Muscle layer of duodenum (tissue), 2 donors: Measurements from ENCODE around the gene STIM2.
"Not testable (repeated sequence)": the region's sequence is repeated elsewhere in the genome, so short reads cannot be mapped to it uniquely, and the experiment has no call there.

Experiments
- H3K27ac ChIP-seq: one replicate; pipeline ENCODE4 v1.7.0; 2013; ENCODE audit warnings: mild to moderate bottlenecking, low read length
- H3K27me3 ChIP-seq: one replicate; pipeline ENCODE4 v1.7.0; 2013; ENCODE audit warnings: low read depth, mild to moderate bottlenecking, control low read depth, low read length
- H3K36me3 ChIP-seq, 2 donors: one replicate each; pipeline ENCODE4 v1.7.0; 2013; ENCODE audit warnings: low read length in 2 of 2, control low read depth in 1 of 2, mild to moderate bottlenecking in 1 of 2; ENCODE audit not compliant: insufficient read depth in 2 of 2, control insufficient read depth in 1 of 2
- H3K4me1 ChIP-seq, 2 donors: one replicate each; pipeline ENCODE4 v1.7.0; 2013; ENCODE audit warnings: low read length in 2 of 2, mild to moderate bottlenecking in 2 of 2, control low read depth in 1 of 2, moderate library complexity in 1 of 2; ENCODE audit not compliant: insufficient read depth in 2 of 2, control insufficient read depth in 1 of 2
- H3K4me3 ChIP-seq, 2 donors: one replicate each; pipeline ENCODE4 v1.7.0; 2013; ENCODE audit warnings: low read length in 2 of 2, low read depth in 1 of 2, mild to moderate bottlenecking in 1 of 2
- H3K9me3 ChIP-seq, 2 donors: one replicate each; pipeline ENCODE4 v1.7.0; 2013; ENCODE audit warnings: low read length in 2 of 2, control low read depth in 1 of 2, mild to moderate bottlenecking in 1 of 2; ENCODE audit not compliant: control insufficient read depth in 1 of 2
- donor health status: healthy.

The STIM2 gene

DNA sequence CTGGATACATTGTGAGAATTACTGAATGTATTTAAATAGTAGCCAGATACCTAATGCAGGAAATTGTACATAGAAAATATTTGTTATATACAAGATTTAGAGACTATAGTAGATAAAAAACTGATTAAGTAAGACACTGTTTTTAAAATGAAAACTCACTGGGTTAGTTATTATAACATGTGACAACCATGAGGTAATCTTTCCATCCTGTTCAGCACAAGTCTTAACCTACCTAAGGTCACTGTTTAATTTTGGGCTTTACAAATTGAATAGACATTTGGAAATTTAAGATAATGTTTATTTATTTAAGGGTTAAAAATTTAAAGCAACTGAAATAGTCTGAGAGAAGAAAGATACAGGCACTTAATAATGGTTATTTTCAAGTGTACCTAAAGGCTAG is 102.1 kb downstream of the STIM2 start:
- Histone ChIP-seq H3K27ac (no peak overlapping the region), H3K4me3 (no peak overlapping the region), H3K27me3 (no peaks in the 10 kb centered on the region), H3K9me3 (no peaks in the 10 kb centered on the region), H3K4me1 (no peaks in the 10 kb centered on the region), H3K36me3 (no peaks in the 10 kb centered on the region)

GRCh38 chr4:26964512-26964911 is 103.9 kb downstream of the STIM2 start:
- Histone ChIP-seq H3K36me3 (no peaks in the 10 kb centered on the region), H3K4me3 (no peak overlapping the region), H3K27ac (no peak overlapping the region), H3K27me3 (no peaks in the 10 kb centered on the region), H3K4me1 (no peaks in the 10 kb centered on the region), H3K9me3 (no peaks in the 10 kb centered on the region)

DNA sequence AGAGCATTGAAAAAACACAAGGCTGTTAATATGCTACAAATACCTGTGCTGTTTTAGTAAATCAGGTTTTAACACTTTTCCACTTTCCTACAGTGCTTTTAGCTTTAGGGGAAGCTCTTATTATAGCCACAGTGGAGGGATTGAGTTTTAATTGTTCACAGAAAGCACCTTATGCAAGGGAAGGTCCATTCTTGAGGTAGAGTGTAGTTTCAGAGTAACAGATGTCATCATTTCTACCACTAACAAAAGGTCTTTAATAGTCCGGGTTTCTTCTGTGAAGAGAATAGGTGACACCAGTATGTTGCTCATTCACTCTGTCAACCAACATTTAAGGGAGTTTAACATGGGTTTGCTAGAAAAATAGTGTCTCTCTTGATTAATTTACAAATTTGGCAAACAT is 104.4 kb downstream of the STIM2 start:
- Histone ChIP-seq H3K27ac (no peak overlapping the region), H3K27me3 (no peaks in the 10 kb centered on the region), H3K36me3 (no peaks in the 10 kb centered on the region), H3K9me3 (no peaks in the 10 kb centered on the region), H3K4me1 (no peaks in the 10 kb centered on the region), H3K4me3 (no peak overlapping the region)

GRCh38 chr4:26975464-26976181 is 115.0 kb downstream of the STIM2 start:
- not testable (repeated sequence) for H3K4me1 ChIP-seq, H3K27ac ChIP-seq, H3K36me3 ChIP-seq, H3K27me3 ChIP-seq, H3K4me3 ChIP-seq, H3K9me3 ChIP-seq

DNA sequence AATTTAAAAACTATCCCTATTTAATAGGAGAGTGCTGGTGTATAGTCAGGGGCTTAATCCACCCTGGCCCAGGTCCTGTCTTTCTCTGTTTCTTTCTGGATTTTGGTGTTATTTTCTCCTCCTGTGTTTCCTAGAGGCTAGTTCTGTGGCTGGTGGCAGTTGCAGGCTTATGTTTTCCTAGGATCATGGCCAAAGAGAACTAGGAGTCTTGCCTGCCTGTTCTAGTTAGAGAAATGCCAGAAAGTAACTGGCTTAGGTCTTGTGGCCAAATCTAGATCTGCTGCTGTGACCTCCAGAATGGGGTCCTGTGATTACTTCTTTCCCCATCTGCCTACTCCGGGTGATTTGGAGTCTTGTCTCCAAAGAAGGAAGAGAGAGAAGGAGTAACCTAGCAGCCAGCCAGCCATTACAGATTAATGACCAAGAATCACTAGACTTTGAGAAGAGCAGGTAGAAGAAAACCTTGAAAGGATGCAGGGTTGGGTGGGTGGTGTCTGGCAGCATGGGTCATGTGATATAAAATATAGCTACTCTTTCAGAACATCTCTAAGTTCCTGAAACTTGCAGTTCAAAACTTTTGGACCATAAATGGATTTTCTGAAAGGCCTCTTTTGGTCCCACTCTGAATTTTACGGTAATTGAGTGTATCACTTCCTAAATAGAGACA is 117.9 kb downstream of the STIM2 start:
- no peaks in the 10 kb centered on the region for H3K36me3 ChIP-seq
- no peak overlapping the region for H3K4me3 ChIP-seq
- H3K9me3 ChIP-seq: no peaks in the 10 kb centered on the region
- H3K4me1 ChIP-seq: no peaks in the 10 kb centered on the region
- no peak overlapping the region for H3K27ac ChIP-seq
- H3K27me3 ChIP-seq: no peaks in the 10 kb centered on the region

DNA sequence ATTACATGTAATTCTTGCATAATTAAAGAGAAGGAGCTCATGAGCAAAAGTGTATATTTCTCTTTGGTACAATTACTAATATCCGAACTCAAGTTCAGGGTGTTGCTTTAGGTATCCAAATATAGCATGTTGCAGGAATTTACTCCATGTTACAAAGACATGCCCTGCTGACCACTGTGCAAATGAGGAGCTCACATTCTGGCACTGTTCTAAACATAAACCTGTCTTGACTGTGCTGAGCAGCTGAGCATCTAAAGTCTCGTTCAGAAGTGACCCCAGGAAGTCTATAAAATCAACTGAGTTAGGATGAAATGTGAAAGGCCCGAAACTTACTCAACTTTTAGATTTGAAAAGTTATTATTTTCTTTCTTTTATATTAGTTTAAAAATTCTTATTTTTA is 124.3 kb downstream of the STIM2 start:
- H3K27ac ChIP-seq: no peak overlapping the region
- no peak overlapping the region for H3K4me3 ChIP-seq
- no peaks in the 10 kb centered on the region for H3K27me3 ChIP-seq
- H3K9me3 ChIP-seq: no peaks in the 10 kb centered on the region
- H3K36me3 ChIP-seq: no peaks in the 10 kb centered on the region
- no peaks in the 10 kb centered on the region for H3K4me1 ChIP-seq

DNA sequence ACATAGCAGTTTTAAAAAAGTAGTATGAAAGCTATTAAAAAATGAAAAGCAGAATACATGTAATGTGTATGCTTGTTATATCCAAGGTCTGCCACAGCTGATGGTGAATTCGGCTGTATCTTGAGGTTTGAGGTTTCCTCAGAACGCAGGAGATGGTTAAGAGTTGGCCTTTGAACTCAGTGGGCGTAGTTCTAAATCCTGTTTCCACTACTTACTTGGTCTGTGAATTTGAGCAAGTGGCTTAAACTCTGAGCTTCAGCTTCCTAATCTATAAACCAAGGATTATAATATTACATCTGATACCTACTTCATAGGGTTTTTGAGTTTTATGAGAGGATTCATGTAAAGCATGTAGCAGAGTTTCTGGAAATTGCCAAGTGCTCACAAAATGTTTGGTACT is 125.2 kb downstream of the STIM2 start:
- H3K36me3 ChIP-seq: no peaks in the 10 kb centered on the region
- H3K27ac ChIP-seq: no peak overlapping the region
- H3K9me3 ChIP-seq: no peaks in the 10 kb centered on the region
- H3K4me3 ChIP-seq: no peak overlapping the region
- no peaks in the 10 kb centered on the region for H3K27me3 ChIP-seq
- no peaks in the 10 kb centered on the region for H3K4me1 ChIP-seq

GRCh38 chr4:26987191-26987590 is 126.5 kb downstream of the STIM2 start:
- H3K27me3 ChIP-seq: no peaks in the 10 kb centered on the region
- H3K4me3 ChIP-seq: no peak overlapping the region
- no peaks in the 10 kb centered on the region for H3K36me3 ChIP-seq
- no peaks in the 10 kb centered on the region for H3K9me3 ChIP-seq
- H3K27ac ChIP-seq: no peak overlapping the region
- H3K4me1 ChIP-seq: no peaks in the 10 kb centered on the region

DNA sequence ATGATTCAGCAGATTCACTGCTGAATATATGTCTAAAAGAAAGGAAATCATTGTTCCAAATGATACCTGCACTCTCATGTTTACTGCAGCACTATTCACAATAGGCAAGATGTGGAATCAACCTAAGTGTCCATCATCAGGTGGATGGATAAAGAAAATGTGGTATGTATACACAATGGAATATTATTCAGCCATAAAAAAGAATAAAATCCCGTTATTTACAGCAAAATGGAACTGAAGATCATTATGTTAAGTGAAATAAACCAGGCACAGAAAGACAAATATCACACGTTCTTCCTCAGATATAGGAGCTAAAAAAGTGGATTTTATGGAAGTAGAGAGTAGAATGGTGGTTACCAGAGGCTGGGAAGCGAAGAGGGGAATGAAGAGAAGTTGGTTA is 130.4 kb downstream of the STIM2 start:
- no peak overlapping the region for H3K27ac ChIP-seq
- H3K9me3 ChIP-seq: no peaks in the 10 kb centered on the region
- H3K36me3 ChIP-seq: no peaks in the 10 kb centered on the region
- no peak overlapping the region for H3K4me3 ChIP-seq
- H3K4me1 ChIP-seq: peaks cover 0 to 19% of the 10 kb centered on the region in 2 donors
- H3K27me3 ChIP-seq: no peaks in the 10 kb centered on the region

DNA sequence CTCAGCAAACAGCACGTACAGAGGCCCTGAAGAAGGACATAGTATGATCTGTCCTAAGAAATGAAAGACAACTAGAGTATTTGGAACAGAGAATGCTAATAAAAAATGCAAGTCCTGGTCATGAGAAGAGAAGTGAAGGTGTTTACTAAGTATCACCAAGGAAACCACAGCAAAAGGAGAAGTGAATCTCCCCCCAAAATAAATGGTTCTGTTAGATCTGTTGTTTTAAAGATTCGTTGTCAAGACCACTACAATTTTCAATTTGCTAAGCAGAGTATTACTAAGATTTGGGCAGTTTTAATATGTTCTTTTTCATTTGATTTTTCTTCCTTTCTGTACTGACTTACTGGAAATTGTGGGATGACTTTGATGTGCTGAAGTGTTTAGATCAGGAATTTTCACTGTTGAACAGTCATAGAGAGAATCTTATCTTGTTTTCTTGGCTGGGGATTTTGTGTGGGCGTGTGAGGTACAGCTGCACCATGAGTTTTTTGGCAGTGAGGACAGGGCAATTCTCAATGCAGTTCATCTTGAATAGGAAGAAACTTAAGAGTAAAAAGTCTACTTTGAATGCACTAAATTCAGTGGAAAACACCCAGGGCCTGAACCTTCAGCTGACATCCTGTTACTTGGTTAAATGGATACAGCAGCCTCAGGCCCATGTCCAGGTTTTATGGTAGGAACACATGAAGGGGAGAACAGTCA is 132.2 kb downstream of the STIM2 start:
- H3K4me3 ChIP-seq: no peak overlapping the region
- H3K27me3 ChIP-seq: no peaks in the 10 kb centered on the region
- peaks cover 0 to 19% of the 10 kb centered on the region in 2 donors for H3K4me1 ChIP-seq
- no peaks in the 10 kb centered on the region for H3K36me3 ChIP-seq
- peak overlapping the region; percentile 32 for H3K27ac ChIP-seq
- H3K9me3 ChIP-seq: no peaks in the 10 kb centered on the region

GRCh38 chr4:26993539-26993938 is 132.9 kb downstream of the STIM2 start:
- no peaks in the 10 kb centered on the region for H3K9me3 ChIP-seq
- H3K4me3 ChIP-seq: no peak overlapping the region
- no peak overlapping the region for H3K27ac ChIP-seq
- no peaks in the 10 kb centered on the region for H3K27me3 ChIP-seq
- H3K4me1 ChIP-seq: peaks cover 0 to 19% of the 10 kb centered on the region in 2 donors
- H3K36me3 ChIP-seq: no peaks in the 10 kb centered on the region
